ENCODE results near the gene GBA3. TPM values are rescaled to one million over a fixed set of nuclear protein-coding genes. Genes with fewer than 3 reads are reported as not detected.

Gene GBA3
- total RNA-seq, 2 donors from 2014 or later = not detected

DNA sequence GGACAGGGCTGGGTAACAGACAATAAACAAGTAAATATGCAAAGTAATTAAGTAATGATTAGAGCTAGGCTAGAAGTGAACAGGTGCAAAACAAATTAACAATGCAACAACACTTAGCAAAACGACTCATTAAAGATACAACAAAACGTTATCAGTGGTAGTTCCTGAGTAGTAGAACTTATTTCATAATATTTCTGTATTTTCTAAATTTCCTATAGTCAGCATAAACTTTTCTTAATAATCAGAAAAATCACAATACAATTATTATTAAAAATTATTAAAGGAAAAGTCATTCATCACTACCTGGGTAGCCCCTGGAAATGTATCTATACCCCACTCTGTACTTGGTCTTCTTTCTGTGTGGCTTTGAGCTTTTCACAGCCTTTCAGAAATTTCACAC, 166.6 kb downstream of the GBA3 start:
- Mint-ChIP-seq H3K27me3 (no peaks in the 10 kb centered on the region), H3K4me1 (no peaks in the 10 kb centered on the region), H3K27ac (no peak overlapping the region), H3K4me3 (no peak overlapping the region), H3K9me3 (peaks cover 6% of the 10 kb centered on the region), H3K36me3 (ENCODE audit: low read depth) (no peaks in the 10 kb centered on the region)
- ATAC-seq (replicated peaks) = no peak

Other genes starting within 250 kb of the GBA3 start
- gene ADGRA3, start 176.9 kb upstream of the GBA3 start, total RNA-seq = 1 to 10 TPM in 1 of 2 donors, under 1 TPM in 1; 0.71 to 1.2 TPM

All from activated T-helper 17 cell treated with anti-CD3 and anti-CD28 coated beads, Interleukin-2, amount 50 U/mL, for 72 hours (primary cell).